NOMO-1 treated with DMSO at 0.1 percent for 48 hours (cell line): Measurements from ENCODE around the gene KIAA1958.
"Not testable (repeated sequence)": the region's sequence is repeated elsewhere in the genome, so short reads cannot be mapped to it uniquely, and the experiment has no call there.

Experiments used
- DNase-seq: peaks from one replicate; lab custom pipeline; 2025; ENCODE audit not compliant: unreplicated experiment; lab: John Stamatoyannopoulos, UW

KIAA1958 gene

GRCh38 chr9:112654282-112654681, 167.7 kb downstream of the KIAA1958 start:
- DNase-seq: no peak

GRCh38 chr9:112655668-112656067, 169.0 kb downstream of the KIAA1958 start:
- no peak for DNase-seq

GRCh38 chr9:112659906-112660305, 173.3 kb downstream of the KIAA1958 start:
- DNase-seq: no peak

- DNase-seq: no peak
Measured at GRCh38 chr9:112663681-112664080, 177.1 kb downstream of the KIAA1958 start.

GRCh38 chr9:112664531-112664930, 177.9 kb downstream of the KIAA1958 start:
- no peak for DNase-seq

- DNase-seq: no peak
Measured at GRCh38 chr9:112665347-112665746, 178.7 kb downstream of the KIAA1958 start.

GRCh38 chr9:112669326-112669725, 182.7 kb downstream of the KIAA1958 start:
- DNase-seq: no peak

- no peak for DNase-seq
Measured at GRCh38 chr9:112670991-112671625, 184.5 kb downstream of the KIAA1958 start.

- not testable (repeated sequence) for DNase-seq
Measured at GRCh38 chr9:112673221-112673620, 186.6 kb downstream of the KIAA1958 start.

- DNase-seq: no peak
Measured at GRCh38 chr9:112677040-112677439, 190.4 kb downstream of the KIAA1958 start.

GRCh38 chr9:112680731-112681402, 194.2 kb downstream of the KIAA1958 start:
- DNase-seq: no peak

GRCh38 chr9:112689161-112689740, 202.6 kb downstream of the KIAA1958 start:
- no peak for DNase-seq

- no peak for DNase-seq
Measured at GRCh38 chr9:112694706-112695555, 208.3 kb downstream of the KIAA1958 start.

GRCh38 chr9:112696461-112696860, 209.8 kb downstream of the KIAA1958 start:
- DNase-seq: no peak

GRCh38 chr9:112699230-112699629, 212.6 kb downstream of the KIAA1958 start:
- DNase-seq: no peak

- DNase-seq: no peak
Measured at GRCh38 chr9:112700085-112700484, 213.5 kb downstream of the KIAA1958 start.

- DNase-seq: no peak
Measured at GRCh38 chr9:112703304-112703703, 216.7 kb downstream of the KIAA1958 start.

- DNase-seq: no peak
Measured at GRCh38 chr9:112705768-112706427, 219.3 kb downstream of the KIAA1958 start.

- DNase-seq: peak; percentile 5
Measured at GRCh38 chr9:112711050-112711689, 224.5 kb downstream of the KIAA1958 start.

GRCh38 chr9:112712678-112713077, 226.1 kb downstream of the KIAA1958 start:
- DNase-seq: no peak
